GM12872 (cell line): ENCODE measurements around the gene TSPAN18.

ENCODE experiments used
- TF ChIP-seq, protein P1 (sequence below): IDR thresholded peaks from 3 replicates; pipeline ENCODE4 v1.5.1; 2011; ENCODE audit warnings: low read depth, mild to moderate bottlenecking, low read length, moderate library complexity; ENCODE audit not compliant: insufficient read depth

The TSPAN18 gene

DNA sequence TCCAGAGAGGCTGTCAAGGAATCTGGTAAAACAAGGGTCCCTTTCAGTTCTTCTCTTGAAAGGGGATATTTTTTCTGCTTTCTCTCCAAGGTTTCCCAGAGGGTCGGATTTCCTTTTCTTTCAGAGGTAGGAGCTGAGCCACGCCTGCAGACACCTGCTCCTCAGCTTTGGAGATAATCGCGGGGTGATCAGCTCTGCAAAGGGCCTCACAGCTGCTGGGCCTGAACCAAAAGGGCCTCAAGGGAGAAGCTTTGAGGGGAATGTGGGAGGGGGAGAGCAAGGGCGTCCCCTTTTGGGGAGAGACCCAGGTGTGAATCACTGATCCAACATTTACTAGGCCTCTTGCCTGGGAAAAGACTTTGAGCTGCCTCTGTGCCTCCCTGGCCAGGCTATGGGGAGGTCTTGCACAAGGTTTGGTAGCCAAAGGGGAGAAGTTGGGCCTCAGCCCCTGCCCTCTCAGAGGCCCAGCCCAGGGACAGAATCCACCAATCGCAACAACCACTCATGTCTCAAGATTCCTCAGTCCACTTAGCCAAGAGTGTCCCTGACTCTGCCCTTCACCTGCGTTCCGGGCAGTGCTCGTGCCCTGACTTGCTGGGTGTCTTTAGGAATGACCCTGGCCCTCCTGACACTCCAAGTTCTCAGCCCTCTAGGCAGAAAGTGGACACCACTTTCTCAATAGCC is 237.9 kb downstream of the TSPAN18 start:
- TF ChIP-seq, protein P1, sequence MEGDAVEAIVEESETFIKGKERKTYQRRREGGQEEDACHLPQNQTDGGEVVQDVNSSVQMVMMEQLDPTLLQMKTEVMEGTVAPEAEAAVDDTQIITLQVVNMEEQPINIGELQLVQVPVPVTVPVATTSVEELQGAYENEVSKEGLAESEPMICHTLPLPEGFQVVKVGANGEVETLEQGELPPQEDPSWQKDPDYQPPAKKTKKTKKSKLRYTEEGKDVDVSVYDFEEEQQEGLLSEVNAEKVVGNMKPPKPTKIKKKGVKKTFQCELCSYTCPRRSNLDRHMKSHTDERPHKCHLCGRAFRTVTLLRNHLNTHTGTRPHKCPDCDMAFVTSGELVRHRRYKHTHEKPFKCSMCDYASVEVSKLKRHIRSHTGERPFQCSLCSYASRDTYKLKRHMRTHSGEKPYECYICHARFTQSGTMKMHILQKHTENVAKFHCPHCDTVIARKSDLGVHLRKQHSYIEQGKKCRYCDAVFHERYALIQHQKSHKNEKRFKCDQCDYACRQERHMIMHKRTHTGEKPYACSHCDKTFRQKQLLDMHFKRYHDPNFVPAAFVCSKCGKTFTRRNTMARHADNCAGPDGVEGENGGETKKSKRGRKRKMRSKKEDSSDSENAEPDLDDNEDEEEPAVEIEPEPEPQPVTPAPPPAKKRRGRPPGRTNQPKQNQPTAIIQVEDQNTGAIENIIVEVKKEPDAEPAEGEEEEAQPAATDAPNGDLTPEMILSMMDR = no peak

DNA sequence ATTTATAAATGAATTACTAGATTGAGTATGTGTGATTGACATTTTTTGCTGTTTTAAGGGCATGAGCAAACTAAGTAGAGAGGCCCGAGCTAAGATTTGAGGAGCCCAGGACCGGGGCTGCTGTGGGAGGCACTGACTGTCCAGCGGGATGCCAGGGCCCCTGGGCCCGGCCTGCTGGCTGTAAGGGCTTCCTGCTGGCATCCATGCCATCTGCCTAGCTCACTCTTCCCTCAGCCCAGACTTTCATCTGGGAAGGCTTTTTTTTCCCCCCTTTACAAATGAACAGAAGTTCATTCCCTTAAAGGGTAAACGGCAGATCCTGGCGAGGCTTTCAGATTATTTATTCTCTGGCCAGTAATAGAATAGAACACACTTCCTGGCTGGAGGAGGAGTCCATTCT is 239.9 kb downstream of the TSPAN18 start:
- TF ChIP-seq, protein P1 = no peak

- TF ChIP-seq, protein P1 = no peak
Measured at GRCh38 chr11:44967930-44968496, 241.3 kb downstream of the TSPAN18 start.

- TF ChIP-seq, protein P1 = no peak
Measured at GRCh38 chr11:44968510-44968909, 241.7 kb downstream of the TSPAN18 start.

DNA sequence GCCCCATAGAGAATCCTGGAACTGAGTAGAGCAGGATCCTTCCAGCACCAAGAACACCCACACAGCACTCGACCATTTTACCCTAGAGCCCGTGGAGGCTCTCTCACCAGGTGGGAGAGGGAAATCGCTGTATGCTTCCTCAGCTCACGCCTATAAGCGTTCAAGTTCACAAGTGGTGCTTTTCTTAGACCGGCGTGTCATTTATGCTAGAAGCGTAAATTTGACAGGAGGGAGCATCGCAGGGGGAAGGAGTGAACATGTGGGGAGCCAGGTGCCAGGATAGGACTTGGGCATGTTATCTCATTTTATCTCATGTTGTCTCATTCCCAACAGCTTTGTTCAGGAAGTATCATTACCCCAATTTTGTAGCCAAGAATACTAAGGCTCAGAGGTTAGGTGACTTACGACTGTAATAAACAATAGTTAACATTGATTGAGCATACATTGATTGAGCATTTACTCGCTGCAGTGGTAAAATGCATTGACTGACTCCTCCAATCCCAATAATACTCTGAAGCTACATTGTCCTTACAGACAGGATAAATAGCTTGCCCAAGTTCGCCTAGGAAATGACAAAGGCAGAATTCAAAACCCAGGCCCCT is 243.0 kb downstream of the TSPAN18 start:
- TF ChIP-seq, protein P1 = no peak

DNA sequence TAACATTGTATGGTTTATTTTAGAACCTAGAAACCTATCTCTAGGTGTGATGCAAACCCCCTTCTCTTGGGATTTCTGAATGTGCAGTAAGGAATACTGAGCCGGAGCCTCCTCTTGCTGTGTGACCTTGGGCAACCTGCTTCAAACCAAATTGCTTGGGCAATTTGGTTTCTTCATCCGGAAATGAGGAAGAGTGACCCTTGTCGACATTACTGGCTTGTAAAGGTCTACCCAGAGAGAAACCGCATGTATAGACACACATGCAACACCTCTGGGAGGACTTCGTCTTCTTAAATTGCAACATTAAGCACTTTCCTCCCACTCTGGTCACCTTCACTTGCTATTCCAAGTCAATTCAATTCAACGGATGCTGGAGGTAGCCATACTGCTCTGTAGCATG is 243.5 kb downstream of the TSPAN18 start:
- TF ChIP-seq, protein P1 = no peak

GRCh38 chr11:44971185-44971584 is 244.4 kb downstream of the TSPAN18 start:
- TF ChIP-seq, protein P1 = no peak
